Activated CD8-positive, alpha-beta memory T cell treated with anti-CD3 and anti-CD28 coated beads for 24 hours (primary cell): Measurements from ENCODE around the gene EAPP.
A peak's percentile ranks its signal among the peaks of the same experiment; 100 is the strongest.
"Not testable (repeated sequence)": the region's sequence is repeated elsewhere in the genome, so short reads cannot be mapped to it uniquely, and the experiment has no call there.

Source experiments
- DNase-seq: peaks from one replicate; pipeline ENCODE4 v3.0.0-alpha.2; 2020

The EAPP gene

DNA sequence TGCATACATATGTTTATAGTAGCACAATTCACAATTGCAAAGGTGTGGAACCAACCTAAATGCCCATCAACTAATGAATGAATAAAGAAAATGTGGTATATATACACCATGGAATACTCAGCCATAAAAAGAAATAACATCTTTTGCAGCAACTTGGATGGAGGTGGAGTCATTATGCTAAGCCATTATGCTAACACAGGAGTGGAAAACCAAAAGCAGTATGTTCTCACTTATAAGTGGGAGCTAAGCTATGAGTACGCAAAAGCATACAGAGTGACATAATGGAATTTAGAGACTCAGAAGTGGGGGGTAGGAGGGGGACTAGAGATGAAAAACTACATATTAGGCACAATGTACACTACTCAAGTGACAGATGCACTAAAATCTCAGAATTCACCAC, 61.2 kb downstream of the EAPP start:
- no peak for DNase-seq

DNA sequence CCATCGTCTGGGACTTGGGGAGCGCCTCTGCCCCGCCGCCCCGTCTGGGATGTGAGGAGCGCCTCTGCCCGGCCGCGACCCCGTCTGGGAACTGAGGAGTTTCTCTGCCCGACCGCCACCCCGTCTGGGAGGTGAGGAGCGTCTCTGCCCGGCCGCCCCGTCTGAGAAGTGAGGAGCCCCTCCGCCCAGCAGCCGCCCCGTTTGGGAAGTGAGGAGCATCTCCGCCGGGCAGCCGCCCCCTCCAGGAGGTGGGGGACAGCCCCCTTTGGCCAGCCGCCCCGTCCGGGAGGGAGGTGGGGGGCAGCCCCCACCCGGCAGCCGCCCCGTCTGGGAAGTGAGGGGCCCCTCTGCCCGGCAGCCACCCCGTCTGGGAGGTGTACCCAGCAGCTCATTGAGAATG, 63.5 kb downstream of the EAPP start:
- not testable (repeated sequence) for DNase-seq

DNA sequence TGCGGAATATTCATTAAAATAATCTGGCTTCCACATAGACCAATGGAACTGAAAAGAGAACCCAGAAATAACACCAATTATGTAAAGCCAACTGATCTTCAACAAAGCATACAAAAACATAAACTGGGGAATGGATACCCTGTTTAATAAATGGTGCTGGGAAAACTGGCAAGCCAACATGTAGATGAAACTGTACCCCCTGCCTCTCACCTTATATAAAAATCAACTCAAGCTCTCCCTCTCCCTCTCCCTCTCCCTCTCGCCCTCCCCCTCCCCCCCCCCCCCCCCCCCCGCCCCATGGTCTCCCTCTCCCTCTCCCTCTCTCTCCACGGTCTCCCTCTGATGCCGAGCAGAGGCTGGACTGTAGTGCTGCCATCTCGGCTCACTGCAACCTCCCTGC, 64.3 kb downstream of the EAPP start:
- no peak for DNase-seq

DNA sequence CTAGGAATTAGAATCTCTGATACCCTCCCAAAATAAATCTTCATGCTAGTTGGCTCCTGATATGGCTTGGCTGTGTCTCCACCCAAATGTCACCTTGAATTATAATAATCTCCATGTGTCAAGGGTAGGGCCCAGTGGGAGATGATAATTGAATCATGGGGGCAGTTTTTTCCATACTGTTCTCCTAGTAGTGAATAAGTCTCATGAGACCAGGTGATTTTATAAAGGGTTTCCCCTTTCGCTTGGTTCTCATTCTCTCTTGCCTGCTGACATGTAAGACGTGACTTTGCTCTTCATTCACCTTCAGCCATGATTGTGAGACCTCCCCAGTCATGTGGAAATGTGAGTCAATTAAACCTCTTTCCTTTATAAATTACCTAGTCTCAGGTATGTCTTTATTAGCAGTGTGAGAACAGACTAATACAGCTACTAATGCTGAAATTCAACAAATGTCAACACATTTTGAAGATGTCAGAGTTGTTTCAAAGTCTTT, 65.3 kb downstream of the EAPP start:
- peak; percentile 3 for DNase-seq

- peak; percentile 32 for DNase-seq
Observed at GRCh38 chr14:34472706-34473279, 66.7 kb downstream of the EAPP start.

DNA sequence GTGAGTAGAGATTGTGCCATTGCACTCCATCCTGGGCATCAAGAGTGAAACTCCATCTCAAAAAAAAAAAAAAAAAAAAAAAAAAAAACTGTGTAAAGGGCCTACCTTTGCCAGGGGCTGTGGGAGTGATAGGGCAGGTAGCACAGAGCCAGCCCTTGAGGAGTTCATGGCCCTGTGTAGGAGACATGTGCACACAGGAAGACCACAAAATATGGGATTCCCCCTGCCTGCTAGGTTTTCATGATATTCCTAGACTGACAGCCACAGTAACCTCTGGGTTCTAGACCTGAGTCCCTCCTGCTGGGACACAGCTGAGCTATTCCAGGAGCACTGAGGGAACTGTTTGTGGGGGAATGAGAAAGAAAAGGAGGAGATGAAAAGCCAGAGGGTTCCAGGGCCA, 69.2 kb downstream of the EAPP start:
- peak; percentile 15 for DNase-seq

DNA sequence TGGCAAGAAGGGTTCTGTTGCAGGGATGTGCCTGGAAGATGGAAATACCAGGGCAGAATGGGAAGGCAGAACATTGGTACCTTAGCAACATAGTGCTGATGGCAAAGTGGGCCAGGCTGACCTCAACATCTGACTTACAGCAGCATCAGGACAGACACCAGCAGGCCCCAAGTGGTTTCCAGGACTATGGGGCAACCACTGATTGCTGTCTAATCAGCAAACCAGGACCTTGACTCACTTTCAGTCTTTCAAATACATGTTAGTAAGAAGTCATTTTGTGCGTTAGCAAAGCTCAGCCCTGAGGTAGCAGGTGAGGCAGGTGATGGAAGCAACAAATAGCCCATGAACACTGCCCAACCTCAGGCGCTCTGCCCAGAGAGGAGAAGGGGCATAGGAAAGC, 72.8 kb downstream of the EAPP start:
- DNase-seq: peak; percentile 30
